ENCODE measurements around the gene ABCA8.

ABCA8 gene

DNA sequence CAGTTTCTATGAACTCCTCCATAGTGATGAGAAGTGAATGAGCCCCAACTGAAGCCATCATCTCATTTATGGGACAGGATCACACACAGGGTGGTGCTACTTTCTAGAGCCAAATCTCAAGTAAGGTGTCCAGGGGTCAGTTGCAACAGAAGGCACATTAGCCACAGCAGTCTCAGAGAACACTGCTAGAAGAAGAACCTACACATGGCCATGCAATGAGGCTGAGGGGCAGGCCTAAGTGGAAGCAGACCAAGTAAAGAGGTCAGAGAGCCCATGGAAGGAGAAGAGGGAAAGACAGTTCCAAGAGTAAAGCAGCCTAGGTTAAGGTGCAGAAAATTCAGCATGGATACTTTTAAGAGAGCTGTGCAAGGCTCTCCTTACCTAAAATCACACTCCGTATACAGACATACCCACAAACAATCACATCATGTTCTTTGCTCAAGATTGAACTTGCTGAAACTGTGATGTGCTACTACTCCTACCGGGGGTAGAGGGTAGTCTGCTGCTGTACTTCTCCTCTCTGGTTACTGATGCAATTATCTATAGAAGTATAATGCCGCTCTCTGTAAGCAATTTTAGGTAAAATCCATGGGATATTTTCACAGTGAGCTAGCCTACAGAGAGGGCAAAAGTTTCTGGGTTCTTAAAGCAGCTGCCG is 1.7 kb downstream of the ABCA8 start:
- no peak for TF ChIP-seq GATA3 (IDR thresholded peaks at IDR 0.05; ENCODE audit: low read depth, low read length)
- TF ChIP-seq GATA2 (IDR thresholded peaks at IDR 0.05; ENCODE audit: low read depth, low read length): no peak

DNA sequence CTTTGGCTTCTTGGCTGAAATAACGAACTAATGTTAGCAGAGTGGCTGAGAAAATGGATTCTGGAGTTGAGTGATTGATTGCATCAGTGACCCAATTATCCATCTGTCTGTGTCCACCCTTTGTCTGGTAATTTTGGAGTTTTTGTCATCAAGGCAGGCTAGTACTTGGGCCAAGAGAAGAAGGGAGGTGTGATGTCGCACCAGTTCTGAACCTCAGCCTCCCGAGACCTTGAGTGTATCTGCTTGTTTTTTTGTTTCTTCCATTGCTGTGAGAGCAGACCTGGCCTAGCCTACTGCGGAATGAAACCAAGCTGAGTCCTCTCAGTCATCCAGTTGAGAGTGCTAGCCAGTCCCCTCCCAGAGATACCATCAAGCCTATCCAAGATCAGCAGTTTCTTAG is 4.5 kb downstream of the ABCA8 start:
- TF ChIP-seq GATA3 (IDR thresholded peaks at IDR 0.05; ENCODE audit: low read depth, low read length): no peak
- no peak for TF ChIP-seq GATA2 (IDR thresholded peaks at IDR 0.05; ENCODE audit: low read depth, low read length)

DNA sequence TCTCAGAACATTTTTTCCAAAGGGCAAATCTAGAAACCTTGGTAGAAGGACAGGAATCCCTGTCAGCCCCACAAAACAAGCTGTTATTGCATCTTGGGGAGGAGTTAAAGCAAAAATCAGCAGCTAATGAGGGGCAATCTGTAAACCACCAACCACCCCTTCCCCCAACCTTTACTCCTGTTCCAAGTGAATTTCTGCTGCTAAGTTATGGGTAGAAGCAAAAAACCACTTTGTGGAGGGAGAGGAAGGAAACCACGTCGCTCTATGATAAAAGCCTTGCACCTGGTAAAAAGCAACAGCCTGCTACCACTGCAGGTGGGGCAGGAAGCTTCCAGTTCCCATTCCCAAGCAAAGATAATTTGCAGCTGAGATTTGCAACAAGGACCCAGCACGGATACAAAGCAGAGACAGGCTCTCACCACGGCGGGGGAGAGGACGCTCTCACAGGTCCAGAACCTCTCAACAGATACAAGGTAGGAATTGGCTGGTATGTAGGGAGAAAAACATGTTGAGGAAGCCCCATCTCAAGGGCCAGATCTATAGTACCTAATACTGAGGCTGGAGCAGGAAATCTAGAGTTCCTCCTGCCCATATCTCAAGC is 10.7 kb downstream of the ABCA8 start:
- no peak for TF ChIP-seq GATA2 (IDR thresholded peaks at IDR 0.05; ENCODE audit: low read depth, low read length)
- TF ChIP-seq GATA3 (IDR thresholded peaks at IDR 0.05; ENCODE audit: low read depth, low read length): no peak

DNA sequence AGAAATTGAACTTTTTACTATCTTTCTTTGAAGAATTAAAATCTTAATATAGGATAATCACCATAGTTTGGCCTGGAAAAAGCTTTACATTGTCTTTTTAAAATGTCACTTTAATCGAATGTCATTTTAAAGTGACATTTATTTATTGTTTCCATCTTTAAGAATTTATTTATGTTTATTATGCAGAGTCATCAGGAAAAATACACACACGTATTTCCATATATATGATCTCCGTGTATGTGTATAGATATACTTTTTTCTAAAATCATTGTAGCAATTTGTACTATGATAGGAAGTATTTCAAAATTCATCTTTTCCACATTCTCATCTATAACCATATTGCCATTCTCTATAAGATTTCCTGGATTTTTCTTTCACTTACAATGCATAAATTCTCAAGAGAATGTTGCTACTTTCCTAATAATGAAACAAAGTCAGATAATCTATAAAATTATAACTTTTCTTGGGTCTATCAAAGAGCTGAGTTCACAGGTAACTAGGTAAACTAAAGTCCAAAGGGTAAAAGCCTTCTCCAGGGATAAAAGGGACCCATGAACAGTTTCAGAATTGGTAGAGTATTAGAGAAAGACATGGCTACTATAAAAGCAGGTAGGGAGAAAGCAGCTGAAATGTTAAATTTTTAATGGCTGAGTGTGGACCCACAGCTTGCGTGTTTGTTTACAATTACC is 11.9 kb downstream of the ABCA8 start:
- TF ChIP-seq GATA2 (IDR thresholded peaks at IDR 0.05; ENCODE audit: low read depth, low read length) (no peak), GATA3 (IDR thresholded peaks at IDR 0.05; ENCODE audit: low read depth, low read length) (no peak)

DNA sequence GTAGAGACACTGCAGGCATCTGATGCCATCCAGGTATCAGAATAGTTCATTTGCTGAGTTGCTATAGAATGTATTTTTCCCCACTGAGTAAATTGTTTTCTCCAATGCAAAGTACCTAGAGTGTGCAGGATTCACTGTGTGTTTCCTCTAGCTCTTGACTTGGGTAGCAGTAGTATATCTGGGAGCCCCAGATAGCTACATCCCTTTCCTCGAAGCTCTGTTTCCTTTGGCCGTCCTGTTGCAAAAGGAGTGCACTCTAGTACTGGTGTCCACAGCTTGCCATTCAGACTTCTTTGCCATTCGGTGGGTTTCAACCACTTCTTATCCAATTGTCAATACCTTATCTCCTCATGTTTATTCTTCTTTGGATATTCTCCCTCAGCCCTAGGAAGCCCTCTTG is 12.8 kb downstream of the ABCA8 start:
- TF ChIP-seq GATA3 (IDR thresholded peaks at IDR 0.05; ENCODE audit: low read depth, low read length): no peak
- TF ChIP-seq GATA2 (IDR thresholded peaks at IDR 0.05; ENCODE audit: low read depth, low read length): no peak

DNA sequence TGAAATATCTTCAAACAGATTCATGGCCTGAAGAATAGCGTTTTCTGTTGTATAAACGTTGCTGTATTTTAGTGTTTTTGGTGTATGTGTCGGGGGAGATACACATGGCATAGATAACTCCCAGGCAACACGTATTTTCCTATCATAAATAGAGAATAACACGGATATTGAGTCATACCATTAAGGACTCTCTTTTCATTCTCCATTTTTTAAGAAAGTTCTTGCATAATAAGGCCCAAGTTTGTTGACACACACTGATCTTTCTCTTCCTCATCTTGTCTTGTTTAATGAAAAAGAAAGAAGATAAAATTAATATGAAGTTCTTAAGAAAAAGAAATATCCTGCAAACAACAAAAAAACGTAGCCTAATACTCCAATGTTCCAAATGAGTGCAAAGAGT is 13.4 kb downstream of the ABCA8 start:
- TF ChIP-seq GATA2 (IDR thresholded peaks at IDR 0.05; ENCODE audit: low read depth, low read length) (no peak), GATA3 (IDR thresholded peaks at IDR 0.05; ENCODE audit: low read depth, low read length) (no peak)

DNA sequence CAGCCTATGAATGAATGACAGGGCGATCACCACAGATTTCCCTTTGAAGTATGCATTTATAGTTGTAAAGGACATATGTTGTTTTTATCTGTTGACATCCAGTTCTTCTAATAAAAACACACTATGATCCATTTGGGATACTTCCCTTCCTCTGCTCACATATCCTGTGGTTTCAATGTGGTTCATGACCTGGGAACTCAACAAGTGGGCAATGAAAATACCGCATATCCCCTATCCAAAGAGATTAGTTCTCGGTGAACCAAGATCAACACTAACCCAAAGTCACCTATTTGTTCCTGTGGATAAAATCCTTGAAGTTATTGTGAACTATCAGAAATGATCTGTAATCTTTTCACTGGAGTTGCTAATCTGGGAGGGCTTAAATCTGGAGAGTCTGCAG is 16.0 kb downstream of the ABCA8 start:
- TF ChIP-seq GATA3 (IDR thresholded peaks at IDR 0.05; ENCODE audit: low read depth, low read length) (no peak), GATA2 (IDR thresholded peaks at IDR 0.05; ENCODE audit: low read depth, low read length) (no peak)

DNA sequence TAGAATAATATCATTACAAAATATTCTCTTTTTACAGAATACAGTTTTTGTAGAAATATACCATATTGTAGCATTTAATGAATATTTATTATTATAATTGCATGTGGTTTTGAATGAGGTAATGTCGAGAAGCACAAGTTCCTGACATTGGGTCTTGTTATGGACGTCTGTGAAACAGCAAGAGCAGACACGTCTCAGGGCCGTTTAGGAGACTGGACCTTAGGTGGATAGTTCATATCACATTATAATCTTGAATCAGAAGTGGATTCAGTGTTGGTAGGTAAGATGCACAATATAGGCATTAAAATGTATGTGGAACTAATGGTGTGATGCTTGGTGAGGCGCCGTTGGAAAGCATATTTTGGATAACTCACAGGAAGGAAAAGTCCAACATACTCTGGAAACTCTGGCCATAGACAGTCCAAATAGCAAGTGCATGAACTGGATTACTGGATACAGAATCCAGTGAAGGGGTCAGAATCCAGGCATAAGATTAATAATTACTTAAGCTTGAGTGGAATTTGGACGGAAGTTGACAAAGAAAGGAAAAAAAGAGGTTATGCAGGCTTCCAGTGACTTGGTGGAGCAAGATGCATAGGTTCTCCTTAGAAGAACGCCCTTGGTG is 17.2 kb downstream of the ABCA8 start:
- no peak for TF ChIP-seq GATA2 (IDR thresholded peaks at IDR 0.05; ENCODE audit: low read depth, low read length)
- TF ChIP-seq GATA3 (IDR thresholded peaks at IDR 0.05; ENCODE audit: low read depth, low read length): no peak

DNA sequence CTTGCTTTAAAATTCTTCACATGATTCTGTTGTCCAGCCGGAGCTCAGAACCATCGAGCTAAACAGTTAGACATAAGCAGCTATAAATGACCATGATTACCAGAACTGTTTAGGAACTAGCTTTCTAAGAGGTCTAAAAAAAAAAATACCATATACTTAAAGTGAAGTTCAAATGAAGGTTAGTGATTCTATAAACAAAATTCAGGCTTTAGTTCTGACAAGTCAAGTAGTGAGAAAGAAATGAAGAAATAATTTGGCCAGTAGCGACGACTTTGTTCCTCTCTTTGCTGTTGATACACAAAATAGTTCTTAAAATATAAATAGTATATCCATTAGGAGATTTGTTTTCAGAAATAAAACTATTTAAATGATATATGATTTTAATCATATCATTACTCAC is 27.7 kb downstream of the ABCA8 start:
- TF ChIP-seq GATA3 (IDR thresholded peaks at IDR 0.05; ENCODE audit: low read depth, low read length): no peak
- no peak for TF ChIP-seq GATA2 (IDR thresholded peaks at IDR 0.05; ENCODE audit: low read depth, low read length)

DNA sequence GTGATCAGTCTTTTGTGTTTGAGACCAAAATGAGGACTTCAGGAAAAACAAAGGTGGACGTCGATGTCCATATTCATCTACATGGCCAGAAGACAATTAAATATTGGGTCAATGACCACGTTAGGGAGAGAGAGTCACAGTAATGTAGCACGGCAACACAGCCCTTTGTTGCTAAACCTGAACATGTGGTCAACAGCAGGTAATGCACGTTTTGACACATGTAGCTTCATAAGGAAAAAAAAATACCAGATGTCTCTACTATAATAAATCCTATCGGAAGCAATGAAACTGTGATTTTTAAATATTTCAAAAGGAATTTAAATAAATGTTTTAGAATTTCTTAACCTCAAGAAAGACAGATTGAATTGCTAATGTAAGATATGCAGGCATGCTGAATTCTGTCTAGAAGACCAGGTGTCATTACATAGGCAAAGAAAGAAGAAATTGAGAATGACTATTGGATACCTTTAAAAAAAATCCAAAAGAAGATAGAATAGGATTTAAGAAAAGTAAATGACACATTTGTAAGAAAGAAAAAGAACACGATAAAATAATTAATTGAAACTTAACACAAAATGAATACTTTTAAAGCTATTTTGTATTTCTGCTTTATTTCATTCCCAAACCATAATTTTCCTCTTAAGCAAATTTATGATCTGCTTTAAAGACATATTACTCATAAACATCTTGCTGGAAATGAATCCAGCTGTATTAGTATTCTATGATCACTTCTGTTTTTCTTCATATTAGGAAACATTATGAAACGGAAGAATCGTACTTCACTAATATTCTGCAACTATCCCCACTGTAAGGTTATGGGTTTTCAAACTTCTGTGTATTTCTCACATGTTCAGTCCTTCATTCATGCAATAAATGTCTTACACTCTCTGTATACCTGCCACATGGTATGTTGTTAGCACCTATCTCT is 30.1 kb downstream of the ABCA8 start:
- TF ChIP-seq GATA3 (IDR thresholded peaks at IDR 0.05; ENCODE audit: low read depth, low read length): no peak
- no peak for TF ChIP-seq GATA2 (IDR thresholded peaks at IDR 0.05; ENCODE audit: low read depth, low read length)

DNA sequence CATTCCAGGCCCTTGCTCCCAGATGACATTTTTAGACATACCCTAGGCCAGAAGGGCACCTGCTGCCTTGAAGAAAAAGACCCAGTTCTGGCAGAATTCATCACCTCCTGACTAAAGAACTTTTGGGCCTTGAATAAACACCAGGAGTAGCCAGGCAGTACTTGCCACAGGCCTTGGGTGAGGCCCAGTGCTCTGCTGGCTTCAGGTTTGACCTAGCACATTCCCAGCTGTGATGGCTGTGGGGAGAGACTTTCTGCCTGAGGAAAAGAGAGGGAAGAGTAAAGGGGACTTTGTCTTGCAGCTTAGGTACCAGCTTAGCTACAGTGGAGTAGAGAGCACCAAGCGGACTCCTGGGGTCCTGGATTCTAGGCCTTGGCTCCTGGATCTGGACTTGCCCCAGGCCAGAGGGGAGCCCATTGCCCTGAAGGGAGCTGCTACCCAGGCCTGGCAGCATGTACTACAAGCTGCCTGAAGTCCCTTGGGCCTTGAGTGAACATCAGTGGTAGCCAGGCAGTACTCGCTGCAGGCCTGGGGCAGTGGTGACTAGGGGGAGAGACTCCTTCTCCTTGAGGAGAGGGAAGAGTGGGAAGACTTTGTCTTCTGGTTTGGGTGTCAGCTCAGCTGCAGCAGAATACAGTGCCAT is 44.3 kb downstream of the ABCA8 start:
- TF ChIP-seq GATA3 (IDR thresholded peaks at IDR 0.05; ENCODE audit: low read depth, low read length): no peak

DNA sequence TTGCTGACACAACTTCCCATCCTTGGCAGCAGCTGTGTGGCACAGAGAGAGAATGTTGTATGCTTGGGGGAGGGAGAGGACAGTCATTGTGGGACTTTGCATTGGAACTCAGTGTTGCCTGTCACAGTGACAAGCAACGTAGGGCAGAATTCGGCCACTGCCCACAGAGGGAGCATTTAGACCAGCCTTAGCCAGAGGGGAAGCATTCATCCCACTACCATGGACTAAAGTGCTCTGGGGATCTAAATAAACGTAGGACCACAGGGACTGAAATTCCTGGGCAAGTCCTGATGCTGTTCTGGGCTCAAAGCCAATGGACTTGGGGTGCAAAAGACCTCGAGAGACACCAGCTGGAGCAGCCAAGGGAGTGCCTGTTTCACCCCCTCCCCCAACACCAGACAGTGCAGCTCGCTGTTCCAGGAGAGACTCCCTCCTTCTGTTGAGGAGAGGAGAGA is 44.9 kb downstream of the ABCA8 start:
- no peak for TF ChIP-seq GATA3 (IDR thresholded peaks at IDR 0.05; ENCODE audit: low read depth, low read length)
- no peak for TF ChIP-seq GATA2 (IDR thresholded peaks at IDR 0.05; ENCODE audit: low read depth, low read length)

DNA sequence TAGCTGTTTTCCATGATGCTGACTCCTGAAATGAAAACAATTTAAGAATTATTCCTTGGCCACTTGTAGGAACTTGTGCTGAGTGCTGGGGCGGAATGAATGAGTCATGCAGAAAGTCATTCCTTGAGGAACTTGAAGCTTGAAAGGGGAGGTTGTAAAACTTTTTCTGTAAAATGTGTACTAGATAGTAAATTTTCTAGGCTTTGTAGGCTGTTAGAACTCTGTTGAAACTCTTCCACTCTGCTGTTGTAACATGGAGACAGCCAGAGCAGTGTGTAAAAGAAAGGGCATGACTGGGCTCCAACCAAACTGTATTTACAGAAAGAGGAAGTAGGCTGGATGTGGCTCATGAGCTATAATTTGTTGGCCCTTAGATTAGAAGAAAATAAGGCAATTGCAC is 46.1 kb downstream of the ABCA8 start:
- no peak for TF ChIP-seq GATA2 (IDR thresholded peaks at IDR 0.05; ENCODE audit: low read depth, low read length)
- TF ChIP-seq GATA3 (IDR thresholded peaks at IDR 0.05; ENCODE audit: low read depth, low read length): no peak

Data from SH-SY5Y (cell line).